ENCODE results near the gene ARHGEF17. TPM values are rescaled to one million over a fixed set of nuclear protein-coding genes. Genes with fewer than 3 reads are reported as not detected.

Gene ARHGEF17
- total RNA-seq, 1 donor from 2014 or later = 46.5 TPM

DNA sequence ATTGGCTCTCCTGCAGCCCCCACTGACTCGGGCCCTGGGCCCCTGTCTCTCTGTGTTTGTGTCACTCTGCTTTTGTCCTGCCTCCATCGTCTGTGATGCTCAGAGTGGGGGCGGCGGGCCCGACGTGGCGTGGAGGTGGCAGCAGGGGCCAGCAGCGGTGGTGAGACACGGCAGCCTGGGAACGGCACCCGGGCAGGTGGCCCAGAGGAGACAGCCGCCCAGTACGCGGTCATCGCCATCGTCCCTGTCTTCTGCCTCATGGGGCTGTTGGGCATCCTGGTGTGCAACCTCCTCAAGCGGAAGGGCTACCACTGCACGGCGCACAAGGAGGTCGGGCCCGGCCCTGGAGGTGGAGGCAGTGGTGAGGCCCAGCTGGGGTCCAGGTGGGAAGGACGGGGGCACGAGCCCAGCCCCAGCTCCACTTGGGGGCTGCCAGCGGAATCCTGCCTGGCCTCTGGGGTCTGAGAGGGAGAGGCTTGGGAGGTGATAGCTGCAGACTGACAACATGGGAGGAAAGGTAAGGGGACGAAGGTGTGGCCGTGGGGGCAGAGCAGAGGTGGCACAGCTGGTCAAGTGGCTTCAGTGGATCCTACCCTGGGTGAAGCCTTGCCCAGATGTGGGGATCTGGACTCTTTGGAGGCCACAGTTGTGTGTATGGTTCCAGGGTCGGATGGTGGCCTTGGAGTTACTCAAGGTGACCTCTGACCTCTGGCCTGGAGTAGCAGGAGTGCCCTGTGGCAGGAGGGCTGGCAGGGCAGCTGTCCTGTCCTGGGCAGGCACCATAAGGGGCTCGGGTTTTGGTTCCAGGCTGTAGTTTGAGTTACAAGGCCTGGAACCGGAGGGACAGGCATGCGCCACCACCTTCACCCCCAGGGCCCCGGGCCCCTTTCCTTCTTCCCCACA lies 84.3 kb downstream of the ARHGEF17 start:
- no peak for DNase-seq (ENCODE audit: low spot score)

DNA sequence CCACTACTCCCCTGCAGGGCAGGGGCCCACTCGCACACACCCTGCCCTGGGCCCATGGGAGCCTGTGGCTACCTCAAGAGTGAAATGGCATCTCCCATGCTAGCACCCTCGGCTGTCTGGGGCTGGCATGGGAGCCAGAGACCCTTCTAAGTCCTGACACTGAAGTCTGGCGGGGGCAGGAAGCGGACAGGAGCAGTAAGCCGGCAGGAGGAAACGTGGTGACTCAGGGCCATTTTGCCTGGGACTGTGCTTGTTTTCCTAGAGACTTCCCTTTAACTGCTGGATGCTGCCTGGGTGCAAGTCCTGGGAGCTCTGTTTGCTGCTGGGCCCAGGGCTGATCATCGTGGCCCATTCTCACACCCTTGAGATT lies 84.9 kb downstream of the ARHGEF17 start:
- DNase-seq (ENCODE audit: low spot score) = no peak

DNA sequence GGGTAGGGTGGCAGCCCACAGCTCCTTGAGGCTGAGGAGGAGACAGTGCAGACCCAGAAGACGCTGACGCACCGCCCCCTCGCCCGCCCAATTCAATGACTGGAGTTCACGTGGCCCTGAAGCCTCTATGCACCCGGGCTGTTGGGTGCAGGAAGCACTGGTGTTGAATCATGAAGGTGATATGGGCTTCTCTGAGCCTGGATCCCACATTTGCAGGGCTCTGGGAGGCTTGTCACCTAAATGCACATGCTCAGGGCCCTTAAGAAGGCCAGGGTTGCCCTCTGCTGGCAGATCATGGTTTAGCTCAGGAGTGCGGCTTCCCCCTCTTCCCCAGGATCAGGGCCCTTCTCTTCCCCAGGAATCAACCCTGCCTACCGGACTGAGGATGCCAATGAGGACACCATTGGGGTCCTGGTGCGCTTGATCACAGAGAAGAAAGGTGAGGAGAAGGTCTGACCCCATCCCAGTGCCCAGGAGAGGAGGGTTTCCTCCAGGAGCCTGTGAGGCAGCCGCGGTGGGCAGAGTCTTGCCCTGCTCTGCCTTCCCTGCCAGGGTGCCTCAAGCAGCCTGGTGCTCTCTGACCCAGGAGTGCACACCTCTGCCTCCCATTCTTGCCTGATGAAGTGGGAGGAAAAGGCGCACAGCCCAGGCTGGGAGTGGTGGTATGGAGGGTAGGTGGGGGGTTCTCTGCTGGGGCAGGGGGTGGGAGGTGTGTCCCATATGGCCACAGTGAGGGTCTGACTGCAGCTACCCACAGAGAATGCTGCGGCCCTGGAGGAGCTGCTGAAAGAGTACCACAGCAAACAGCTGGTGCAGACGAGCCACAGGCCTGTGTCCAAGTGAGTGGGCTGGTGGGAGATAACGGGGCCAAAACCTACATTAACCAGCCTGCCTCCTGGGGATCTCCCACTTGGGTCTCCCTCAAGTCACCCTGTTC lies 85.7 kb downstream of the ARHGEF17 start:
- DNase-seq (ENCODE audit: low spot score) = peak; percentile 75

DNA sequence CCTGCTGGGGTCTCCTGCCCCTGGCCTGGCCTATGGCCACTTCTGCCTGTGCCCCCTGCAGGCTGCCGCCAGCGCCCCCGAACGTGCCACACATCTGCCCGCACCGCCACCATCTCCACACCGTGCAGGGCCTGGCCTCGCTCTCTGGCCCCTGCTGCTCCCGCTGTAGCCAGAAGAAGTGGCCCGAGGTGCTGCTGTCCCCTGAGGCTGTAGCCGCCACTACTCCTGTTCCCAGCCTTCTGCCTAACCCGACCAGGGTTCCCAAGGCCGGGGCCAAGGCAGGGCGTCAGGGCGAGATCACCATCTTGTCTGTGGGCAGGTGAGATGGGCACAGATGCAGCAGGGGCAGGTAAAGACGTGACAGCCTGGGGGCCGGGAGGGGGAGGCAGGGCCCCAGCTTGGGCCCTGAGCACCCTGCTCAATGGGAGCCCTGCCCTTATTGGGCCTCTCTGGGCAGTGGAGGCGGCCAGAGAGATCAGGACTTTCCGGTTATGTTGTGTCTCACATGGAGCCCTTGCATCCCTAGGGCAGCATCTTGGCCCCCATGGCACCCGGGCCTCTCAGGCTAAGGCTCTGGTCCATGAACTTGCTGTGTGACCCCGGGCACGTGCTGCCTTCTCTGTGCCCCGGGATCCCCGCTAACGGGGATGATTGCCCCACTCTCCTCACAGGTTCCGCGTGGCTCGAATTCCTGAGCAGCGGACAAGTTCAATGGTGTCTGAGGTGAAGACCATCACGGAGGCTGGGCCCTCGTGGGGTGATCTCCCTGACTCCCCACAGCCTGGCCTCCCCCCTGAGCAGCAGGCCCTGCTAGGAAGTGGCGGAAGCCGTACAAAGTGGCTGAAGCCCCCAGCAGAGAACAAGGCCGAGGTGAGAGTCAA lies 86.6 kb downstream of the ARHGEF17 start:
- DNase-seq (ENCODE audit: low spot score) = no peak

DNA sequence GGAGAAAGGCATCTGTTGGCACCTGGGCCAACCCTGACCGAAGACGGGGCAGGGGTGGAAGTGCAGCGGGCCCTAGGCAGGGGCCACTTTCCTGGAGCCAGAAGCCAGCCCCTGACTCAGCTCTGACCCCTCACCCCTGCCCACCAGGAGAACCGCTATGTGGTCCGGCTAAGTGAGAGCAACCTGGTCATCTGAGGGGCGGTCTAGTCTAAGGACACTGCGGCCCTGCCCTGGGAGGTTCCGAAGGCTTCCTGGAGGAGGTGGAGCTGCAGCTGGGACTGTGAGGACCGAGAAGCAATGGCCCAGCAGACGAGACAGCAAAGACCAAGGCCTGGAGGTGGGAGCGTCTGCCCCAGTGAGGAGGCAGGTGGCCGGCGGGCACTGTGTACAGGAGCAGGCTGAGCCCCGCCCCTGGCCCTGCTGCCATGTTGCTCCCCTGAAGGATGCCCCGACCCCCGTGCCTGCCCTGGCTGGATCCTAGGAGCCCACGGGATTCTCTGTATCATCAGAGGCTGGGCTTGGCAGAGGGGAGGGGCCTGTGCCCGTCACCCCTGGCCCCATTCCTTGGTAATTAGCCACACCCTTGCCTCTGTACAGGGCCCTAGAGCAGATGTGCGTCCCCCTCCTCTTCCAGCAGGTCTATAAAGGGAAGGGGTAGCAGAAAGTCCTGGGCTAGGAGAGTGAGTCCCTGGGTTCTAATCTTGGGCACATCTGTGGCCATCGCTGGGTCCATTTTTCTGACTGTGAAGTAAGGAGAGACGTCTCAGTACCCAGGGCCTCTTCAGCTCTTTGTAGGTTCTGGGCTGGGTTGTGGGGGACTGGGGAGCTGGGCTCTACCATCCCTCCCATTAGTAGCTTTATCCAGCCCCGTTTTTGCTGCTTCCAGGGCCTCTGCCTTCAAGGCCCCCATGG lies 87.5 kb downstream of the ARHGEF17 start:
- no peak for DNase-seq (ENCODE audit: low spot score)

DNA sequence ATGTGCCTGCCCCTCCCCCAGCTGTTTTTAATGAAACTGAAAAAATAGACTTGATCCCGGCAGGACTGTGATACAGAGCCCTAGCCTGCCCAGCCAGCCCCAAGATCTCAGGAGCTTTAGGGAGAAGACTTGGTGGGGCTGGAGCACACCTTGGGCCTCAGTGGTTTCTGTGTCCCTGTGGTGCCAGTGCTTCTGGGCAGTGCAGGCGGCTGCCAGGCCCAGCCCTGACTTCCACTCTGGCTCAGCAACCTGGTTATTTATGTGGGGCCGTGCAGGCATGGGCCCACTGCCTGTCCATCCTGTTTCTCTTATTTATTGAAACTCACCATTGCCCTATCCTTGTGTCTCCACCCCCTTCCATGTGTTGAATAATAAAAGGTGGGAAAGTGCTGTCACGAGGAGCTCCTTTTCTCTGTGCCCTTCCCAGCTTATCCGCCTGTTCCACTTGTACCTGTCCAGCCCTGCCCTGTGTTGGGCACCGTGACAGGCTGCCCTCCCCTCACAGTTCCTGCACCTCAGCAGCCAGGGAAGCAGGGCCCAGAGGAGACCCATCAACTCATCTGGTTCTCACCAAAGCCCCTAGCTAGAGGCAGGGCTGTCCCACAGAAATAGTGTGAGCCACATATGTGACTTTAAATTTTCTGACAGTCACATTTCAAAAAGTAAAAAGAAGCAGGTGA lies 88.3 kb downstream of the ARHGEF17 start:
- DNase-seq (ENCODE audit: low spot score) = no peak

DNA sequence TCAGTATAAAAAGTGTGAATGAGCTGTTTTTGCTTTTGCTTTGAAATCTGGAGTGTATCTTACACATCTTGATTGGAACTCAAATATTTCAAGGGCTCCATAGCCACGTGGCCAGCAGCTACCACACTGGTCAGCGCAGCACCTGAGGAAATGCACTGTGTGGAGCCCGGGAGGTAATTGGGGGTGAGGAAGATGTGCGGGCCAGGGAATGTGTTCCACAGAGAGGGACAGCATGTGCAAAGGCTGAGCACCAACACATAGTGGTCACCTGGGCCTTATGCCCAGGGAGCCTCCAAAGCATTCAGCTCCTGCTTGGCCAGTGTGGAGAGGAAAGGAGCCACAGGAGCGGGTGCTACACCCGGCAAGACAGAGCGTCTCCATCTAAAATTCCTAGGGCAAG lies 88.9 kb downstream of the ARHGEF17 start:
- DNase-seq (ENCODE audit: low spot score) = no peak

DNA sequence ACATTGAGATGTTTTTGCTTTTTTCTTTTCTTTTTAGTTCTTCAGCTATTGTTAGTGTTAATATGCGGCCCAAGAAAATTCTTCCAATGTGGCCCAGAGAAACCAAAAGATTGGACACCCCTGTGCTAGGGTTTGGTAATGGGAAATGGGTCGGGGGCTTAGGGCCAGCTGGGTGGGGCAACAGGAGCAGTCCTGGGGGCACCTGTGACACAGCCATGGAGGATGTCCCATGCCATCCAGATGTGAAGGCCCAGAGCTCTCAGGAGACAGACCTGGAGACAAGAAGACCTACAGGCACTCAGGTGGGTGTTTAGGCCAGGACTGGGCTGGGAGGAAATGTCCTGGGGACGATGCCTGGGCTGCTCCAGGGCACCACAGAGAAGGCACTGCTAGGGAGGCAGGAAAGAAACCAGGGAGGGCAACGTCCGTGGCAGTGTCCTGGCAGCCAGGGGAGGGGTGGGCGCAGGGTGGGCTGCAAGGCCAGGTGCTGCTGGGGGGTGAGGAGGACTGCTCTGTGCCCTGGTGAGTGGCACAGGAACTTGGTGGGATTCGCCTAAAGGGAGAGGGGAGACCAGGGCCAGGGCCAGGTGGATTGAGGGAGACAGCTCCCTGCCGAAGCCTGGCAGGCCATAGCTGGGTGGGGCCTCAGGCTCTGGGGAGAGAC lies 89.5 kb downstream of the ARHGEF17 start:
- DNase-seq (ENCODE audit: low spot score) = no peak

DNA sequence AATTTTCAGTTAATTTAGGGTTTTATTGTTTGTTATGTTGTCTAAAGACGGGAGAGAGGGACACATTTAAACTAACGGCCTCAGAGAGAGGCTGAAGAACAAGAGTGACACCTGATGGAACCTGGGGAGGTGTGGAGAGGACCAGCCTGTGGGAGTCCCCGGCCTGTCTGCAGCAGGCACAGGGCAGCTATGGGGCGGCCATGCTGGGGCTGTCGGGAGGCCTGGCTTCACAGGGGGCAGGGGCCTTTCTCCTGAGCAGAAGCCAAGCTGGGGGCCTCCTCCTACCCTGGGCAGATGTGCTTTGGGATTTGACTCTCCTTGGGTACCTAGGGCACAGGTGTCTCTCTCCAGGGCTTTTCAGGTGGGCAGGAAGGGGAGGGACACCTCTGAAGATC lies 90.1 kb downstream of the ARHGEF17 start:
- no peak for DNase-seq (ENCODE audit: low spot score)

DNA sequence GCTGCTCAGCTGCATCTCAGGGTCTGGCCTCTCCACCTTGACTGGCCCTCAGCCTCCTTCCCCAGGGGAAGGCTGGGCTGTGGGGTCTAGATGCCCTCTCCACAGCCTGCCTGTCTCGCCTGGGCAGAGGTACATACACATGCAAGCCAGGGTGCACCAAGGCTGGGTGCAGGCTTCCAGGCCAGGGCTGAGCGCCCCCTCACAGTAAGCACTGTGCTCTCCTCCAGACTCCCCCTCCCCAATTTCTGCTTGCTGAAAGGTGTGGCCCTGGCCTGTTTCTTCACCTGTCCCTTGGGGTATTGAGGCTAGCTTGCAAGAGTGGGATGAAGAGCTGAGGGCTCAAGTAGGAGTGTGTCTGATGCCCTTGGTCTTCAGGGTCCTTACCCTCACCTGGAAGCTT lies 90.6 kb downstream of the ARHGEF17 start:
- no peak for DNase-seq (ENCODE audit: low spot score)

DNA sequence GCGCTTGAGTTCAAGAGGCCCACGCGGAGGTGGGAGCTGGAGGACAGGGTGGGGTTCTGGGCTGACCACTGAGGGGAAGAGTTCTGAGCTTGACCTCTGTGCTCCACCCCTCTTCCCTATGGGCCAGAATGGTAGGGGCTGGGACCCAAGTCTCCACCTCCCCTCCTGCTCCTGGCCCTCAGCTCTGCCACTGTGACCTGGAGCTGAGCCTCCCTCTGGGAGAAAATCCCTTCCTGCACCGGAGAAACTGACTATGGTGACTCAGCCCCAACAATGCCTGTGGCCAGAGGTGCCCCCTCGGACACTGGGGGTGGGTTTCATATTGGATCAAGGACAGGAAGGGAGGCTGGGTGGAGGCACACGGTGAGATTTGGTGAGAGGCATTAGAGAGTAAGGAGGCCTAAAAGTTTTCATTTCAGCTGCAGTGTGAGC lies 91.1 kb downstream of the ARHGEF17 start:
- no peak for DNase-seq (ENCODE audit: low spot score)

DNA sequence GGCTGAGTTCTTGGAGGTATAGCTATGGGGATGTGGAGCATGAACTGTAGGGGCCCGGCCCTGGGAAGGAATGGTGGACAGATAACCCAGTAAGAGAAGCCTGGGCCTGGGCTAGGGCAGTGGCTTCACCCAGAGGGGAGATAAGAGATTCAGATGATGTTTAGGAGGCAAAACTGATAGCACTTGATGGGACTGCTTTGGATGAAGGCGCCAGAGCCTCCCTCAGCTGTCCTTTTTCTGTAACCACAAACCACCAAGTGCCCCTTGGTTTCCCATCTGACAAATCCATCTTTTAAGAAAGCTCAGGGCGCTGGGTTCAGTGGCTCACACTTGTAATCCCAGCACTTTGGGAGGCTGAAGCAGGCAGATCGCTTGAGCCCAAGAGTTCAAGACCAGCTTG lies 91.6 kb downstream of the ARHGEF17 start:
- DNase-seq (ENCODE audit: low spot score) = no peak

DNA sequence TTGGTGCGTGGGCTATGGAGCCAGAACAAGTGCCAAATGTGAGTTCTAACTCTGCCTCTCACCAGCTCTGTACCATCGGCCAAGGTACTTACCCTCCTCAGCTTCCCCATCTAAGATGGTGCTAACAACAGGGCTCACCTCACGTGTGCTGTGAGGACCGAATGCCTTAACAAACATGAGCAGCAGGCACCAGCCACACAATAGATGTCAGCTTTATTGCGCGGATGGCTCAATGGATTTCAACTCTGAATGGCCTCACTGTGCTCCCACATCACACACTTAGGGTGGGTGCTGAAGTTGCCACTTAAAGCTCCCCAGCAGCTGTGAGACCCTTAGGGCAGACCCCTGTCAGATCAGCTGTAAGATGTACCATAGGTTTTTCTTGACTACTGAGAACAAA lies 92.2 kb downstream of the ARHGEF17 start:
- no peak for DNase-seq (ENCODE audit: low spot score)

DNA sequence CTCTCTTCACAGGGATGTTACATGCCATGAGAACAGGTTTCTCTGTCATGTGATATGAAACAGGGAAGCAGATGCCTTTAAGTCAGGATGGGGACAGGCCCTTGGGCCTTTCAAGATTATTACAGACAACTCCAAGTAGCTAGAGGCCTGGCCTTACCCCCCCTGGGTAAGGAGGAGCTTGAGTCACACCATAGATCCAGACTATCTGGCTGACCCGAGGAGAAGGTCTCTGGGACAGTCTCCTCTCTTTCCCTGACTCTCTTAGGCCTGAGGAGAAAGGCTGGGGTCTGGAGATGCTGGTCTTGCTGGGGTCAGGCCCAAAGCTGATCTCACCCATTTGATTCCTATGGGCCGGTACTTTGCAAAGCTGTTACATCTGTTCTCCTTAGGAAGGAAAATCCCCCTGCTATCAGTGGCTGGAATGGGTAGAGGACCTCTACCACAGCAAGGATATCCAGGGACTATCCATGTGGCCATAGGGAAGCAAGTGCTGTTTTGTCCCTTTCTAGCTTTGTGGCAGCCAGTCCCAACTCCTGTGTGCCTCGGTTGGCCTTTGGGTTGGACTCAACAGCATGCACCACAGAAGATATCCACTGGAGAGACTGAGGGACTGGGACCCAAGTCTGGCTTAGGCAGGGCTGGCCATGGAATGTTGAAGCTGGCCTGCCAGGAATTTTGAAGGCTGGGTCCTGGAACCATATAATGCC lies 93.3 kb downstream of the ARHGEF17 start:
- DNase-seq (ENCODE audit: low spot score) = no peak

DNA sequence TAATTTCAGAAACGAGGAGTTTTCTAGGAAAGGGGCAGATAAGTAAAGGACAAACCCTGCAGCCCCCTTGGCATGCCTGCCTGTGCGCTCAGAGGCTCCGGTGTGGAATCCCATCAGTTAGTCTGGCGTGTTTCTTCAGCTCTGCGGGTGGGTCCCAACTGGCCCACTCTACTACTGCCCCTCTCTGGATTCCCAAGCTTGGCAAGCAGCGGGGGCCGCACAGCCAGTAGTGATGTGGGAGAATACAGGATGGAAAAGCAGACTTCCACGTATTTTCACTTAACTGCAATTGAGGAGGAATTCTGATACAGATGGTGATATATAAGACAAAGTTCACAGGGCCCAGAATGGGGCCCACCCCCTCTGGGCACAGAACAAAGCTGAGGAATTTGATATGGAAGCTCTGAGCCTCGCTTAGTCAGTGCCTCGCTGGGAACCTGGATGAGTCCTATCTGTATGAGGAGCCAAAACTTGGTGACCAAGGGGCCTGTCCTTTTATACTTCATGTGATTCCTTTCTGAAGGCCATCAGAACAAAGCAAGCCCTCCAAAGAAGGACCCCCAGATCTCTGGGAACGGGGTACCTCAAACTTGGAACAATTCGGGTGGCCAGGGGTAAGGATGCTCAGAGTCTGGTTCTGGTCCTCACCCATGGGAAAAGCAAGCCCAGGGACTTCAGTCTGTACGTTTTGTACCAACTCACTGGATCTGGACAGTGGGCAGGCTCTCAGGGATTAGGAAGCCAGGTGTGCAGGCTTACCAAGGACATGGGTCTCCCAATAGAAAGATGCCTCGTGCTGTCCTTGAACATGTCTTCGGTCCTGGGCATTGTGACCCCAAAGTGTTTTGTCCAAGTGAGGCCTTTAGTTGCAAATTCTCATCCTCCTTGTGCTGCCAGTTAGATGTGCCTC lies 94.1 kb downstream of the ARHGEF17 start:
- no peak for DNase-seq (ENCODE audit: low spot score)

DNA sequence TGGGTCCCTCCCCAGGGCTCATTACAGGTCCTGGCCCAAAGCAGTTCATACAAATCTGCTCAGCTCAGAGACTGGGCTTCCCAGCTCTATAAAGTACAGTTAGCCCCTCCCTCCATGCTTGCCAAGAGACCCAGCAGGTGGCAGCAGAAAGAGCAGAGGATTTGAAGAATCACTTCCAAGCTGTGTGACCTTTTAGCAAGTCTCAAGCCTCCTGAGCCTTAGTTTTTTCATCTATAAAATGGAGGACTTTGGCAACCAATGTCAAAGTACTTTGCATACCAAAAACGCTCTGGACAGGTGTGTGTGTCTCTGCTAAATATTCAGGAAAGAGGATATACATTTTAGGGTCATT lies 94.7 kb downstream of the ARHGEF17 start:
- no peak for DNase-seq (ENCODE audit: low spot score)

DNA sequence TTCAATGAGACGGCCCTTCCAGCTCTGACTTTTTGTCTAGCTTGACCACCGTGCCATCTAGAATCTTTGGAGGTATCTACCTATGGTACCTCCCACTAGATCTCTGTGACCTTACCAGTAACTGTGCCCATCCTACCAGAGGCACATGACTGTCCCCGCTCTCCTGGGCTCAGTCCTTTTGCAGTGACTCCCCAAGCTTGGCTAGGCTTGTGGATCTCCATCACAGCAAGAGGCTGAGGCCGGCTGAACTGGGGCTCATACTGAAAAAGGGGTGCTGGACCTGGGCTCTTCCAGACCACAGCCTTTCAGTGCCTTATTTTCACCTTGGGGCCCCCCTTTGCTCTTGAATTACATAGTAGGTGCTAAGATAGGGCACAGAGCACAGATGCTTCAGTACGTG lies 95.5 kb downstream of the ARHGEF17 start:
- no peak for DNase-seq (ENCODE audit: low spot score)

DNA sequence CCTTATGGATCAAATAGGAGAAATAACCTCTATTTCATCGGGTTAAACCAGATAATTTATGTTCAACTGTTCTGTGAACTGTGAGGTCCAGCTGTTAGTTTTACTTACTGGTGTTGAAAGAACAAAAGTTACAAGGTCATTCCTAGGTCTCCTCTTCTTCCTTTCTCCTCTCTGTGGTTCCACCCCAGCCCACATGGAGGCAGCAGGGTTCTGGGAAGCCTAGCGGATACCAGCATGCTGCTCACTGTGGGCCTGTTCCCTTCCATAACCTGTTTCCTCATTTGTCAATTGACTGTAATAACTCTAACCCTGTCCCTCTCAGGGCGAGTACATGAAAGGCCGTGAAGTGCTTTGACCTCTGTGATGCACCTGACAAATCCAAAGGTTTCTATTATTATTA lies 96.0 kb downstream of the ARHGEF17 start:
- peak; percentile 60 for DNase-seq (ENCODE audit: low spot score)

Measured in umbilical cord (tissue), 2 donors.